Fibroblast of pulmonary artery (primary cell): ENCODE measurements around the gene RCAN1.
"Not testable (repeated sequence)": the region's sequence is repeated elsewhere in the genome, so short reads cannot be mapped to it uniquely, and the experiment has no call there.

ENCODE experiments used
- DNase-seq: peaks from one replicate; pipeline ENCODE4 v3.0.0-alpha.2; 2010; ENCODE audit warnings: low read depth
- H3K4me3 ChIP-seq: replicated peaks from 2 replicates; pipeline ENCODE4 v1.5.1; 2011; ENCODE audit warnings: low read depth, mild to moderate bottlenecking, control low read depth, low read length, moderate library complexity
- TF ChIP-seq, protein P1 (sequence below): IDR thresholded peaks from 2 replicates; pipeline ENCODE4 v1.5.1; 2011; ENCODE audit warnings: mild to moderate bottlenecking, control low read depth, low read length, inconsistent platforms; ENCODE audit errors: missing control alignments

RCAN1 gene

DNA sequence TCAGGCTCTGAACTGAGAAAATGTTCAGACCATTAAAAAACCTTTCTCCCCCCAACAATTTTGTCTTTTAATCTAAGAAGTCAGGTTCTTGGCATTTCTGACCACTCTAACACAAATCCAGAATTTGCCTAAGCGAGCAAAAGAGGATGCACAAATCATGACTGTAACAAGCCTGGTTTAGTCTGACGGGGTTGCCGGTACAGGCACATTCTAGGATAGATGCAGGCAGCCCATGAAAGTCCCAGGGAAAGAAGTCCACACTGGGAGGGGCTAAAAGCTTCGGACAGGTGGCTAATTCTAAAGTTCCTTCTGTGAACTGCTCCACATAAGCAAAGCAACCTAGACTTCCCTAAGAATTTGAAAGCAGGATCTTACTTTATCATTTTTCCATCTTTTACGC, 54.9 kb downstream of the RCAN1 start:
- no peak overlapping the region for H3K4me3 ChIP-seq
- TF ChIP-seq, protein P1, sequence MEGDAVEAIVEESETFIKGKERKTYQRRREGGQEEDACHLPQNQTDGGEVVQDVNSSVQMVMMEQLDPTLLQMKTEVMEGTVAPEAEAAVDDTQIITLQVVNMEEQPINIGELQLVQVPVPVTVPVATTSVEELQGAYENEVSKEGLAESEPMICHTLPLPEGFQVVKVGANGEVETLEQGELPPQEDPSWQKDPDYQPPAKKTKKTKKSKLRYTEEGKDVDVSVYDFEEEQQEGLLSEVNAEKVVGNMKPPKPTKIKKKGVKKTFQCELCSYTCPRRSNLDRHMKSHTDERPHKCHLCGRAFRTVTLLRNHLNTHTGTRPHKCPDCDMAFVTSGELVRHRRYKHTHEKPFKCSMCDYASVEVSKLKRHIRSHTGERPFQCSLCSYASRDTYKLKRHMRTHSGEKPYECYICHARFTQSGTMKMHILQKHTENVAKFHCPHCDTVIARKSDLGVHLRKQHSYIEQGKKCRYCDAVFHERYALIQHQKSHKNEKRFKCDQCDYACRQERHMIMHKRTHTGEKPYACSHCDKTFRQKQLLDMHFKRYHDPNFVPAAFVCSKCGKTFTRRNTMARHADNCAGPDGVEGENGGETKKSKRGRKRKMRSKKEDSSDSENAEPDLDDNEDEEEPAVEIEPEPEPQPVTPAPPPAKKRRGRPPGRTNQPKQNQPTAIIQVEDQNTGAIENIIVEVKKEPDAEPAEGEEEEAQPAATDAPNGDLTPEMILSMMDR, result no peak
- no peak for DNase-seq

DNA sequence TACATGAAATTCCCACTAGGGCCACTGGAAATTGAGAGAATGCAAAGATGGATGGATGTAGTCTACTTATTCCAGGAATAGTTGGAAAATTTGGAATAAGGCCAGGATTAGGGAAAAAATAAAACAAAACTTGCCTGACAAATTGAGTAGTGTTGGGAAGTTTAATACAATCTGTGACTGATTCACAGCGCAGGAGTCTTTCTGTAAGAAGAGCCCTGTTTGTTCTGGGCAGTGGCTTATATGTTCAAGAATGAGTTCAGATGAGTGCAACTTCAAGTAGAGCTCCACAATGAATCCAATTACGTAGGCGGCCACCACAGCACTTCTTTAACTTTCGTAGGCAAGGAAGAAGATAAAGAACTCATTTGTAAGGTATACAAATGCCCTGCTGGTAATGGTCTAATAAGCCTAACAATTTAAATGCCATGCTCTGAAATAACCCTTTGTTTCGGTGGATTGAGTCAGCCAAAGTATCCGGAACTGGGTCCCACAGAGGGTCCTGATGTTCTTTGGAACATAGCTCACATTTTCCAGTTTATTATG, 55.8 kb downstream of the RCAN1 start:
- TF ChIP-seq, protein P1, result no peak
- no peak overlapping the region for H3K4me3 ChIP-seq
- no peak for DNase-seq

DNA sequence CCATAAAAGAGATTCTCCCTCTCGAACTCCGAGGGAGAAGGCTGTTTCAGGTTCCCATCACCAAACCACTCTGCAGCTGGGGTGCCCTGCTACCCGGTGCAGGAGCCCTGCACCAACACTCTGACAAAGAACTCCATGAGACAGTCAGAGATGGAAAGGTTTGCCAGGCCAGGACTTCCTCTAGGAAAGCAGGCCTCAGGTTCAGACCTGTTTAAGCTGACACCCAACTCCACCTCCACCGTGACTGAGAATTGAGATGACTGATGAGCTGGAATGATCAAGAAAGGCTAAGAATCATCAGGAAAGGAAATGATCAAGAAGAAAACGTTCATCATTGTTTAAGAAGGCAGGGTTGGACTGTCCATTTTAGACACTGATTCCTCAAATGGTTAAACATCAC, 56.7 kb downstream of the RCAN1 start:
- TF ChIP-seq, protein P1, result no peak
- DNase-seq, result no peak
- H3K4me3 ChIP-seq, result no peak overlapping the region

DNA sequence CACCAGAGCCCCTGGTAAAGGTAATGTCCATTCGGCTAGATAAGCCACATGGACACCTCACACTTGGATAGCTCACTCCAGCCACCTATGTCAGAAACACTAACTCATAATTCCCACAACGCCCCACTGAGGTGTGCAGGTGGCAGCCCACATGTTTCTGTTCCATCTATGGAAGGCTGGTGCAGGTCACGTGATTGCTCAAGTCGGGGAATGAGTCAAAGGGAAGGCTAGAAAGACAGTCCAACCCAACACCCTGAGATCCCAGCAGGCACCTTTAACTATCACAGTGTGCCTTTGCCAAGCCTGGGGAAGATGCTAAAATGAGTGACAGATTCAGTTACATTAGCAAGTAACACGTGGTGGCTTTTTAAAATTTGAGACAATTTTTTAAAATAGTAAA, 57.7 kb downstream of the RCAN1 start:
- no peak overlapping the region for H3K4me3 ChIP-seq
- TF ChIP-seq, protein P1, result no peak
- no peak for DNase-seq

DNA sequence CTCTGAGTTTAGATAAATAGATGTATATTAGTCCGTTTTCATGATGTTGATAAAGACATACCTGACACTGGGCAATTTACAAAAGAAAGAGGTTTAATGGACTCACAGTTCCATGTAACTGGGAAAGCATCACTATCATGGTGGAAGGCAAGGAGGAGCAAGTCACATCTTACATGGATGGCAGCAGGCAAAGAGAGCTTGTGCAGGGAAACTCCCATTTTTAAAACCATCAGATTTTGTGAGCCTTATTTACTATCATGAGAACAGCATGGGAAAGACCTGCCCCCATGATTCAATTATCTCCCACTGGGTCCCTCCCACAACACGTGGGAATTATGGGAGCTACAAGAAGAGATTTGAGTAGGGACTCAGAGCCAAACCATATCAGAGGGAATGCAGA, 60.2 kb downstream of the RCAN1 start:
- not testable (repeated sequence) for DNase-seq

DNA sequence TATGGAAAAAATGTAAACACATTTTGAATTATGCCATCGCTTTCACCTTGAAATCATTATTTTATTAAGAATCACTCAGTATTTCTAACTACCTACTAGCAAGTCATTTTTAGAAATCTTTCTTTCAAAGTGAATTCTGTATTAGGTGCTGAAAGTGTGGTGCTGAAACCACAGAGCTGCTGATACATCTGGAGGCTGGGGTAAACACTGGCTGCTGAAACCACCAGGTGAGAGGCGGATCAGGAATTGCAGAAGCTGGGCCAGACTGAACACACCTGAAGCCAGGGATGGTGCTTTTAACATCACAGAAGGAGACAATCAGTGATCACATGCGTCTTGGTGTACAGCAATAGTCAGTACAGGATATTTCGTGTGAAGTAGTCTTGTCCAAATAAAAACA, 60.7 kb downstream of the RCAN1 start:
- no peak overlapping the region for H3K4me3 ChIP-seq
- DNase-seq, result no peak
- TF ChIP-seq, protein P1, result no peak

More for the DNA sequence above, 60.2 kb downstream of the RCAN1 start:
- not testable (repeated sequence) for H3K4me3 ChIP-seq

DNA sequence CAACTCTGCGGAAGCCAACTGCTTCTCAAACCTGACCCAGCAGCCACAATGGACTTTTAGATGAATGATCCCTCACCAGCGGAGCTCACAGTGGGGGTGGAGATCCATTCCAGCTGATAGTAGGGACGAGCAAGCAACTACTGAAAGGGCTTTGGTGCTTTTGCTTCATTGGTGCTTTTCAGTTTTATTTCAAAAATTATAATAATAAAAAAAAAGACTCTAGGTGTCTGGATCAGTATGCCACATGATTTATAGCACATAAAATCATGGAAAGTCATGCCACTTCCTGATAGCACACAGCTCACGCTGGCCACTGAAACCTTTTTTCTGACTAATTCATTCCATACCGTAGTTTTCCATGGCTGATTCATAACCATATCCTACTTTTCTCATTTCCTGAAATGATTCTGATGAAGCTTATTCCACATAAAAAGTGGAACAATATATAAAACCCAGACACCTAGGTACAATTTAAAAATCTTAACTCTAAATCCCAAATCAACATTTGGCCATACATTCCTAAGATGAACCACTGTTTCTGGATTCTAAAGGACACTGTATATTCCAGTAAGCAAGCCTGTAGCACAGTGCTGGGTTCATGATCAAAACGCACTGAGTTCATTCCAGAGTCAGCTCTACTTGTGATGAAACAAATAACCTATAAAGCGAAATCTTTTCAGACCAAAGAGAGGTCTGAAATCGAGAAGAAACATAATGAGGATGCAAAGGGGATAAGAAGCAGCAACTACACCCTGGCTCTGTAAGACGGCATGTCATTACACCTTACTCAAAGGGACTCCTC, 61.6 kb downstream of the RCAN1 start:
- peak; percentile 63 for DNase-seq
- H3K4me3 ChIP-seq, result peak overlapping the region; percentile 11
- TF ChIP-seq, protein P1, result no peak
